Transverse colon (tissue), 4 donors: ENCODE results near the gene CGREF1. TPM values are rescaled to one million over a fixed set of nuclear protein-coding genes. Genes with fewer than 3 reads are reported as not detected.

ENCODE experiments used
- DNase-seq: peaks from one replicate; pipeline ENCODE4 v3.0.0-alpha.2; 2019
- H3K27ac ChIP-seq, 4 donors: fragments of 200-600 bp; sonication (generic); 2 replicates each; pipeline ENCODE4 v1.5.1; 2016 to 2018; ENCODE audit warnings: inconsistent platforms in 4 of 4
- H3K27me3 ChIP-seq: fragments of 200-600 bp; sonication (generic); 2 replicates; pipeline ENCODE4 v1.5.1; 2017; ENCODE audit warnings: inconsistent platforms
- H3K36me3 ChIP-seq, 4 donors: fragments of 200-600 bp; sonication (generic); 2 replicates each; pipeline ENCODE4 v1.5.1; 2017 to 2019; ENCODE audit warnings: inconsistent platforms in 4 of 4
- H3K4me1 ChIP-seq, 4 donors: fragments of 200-600 bp; sonication (generic); 2 replicates each; pipeline ENCODE4 v1.5.1; 2017 to 2020; ENCODE audit warnings: inconsistent platforms in 4 of 4
- H3K4me3 ChIP-seq, 4 donors: fragments of 200-600 bp; sonication (generic); 1 replicate in 1 of 4; 2 replicates in 3 of 4; pipeline versions ENCODE4 v1.5.1 to v1.6.1; 2017 to 2019; ENCODE audit warnings: inconsistent platforms in 4 of 4
- H3K9me3 ChIP-seq, 2 donors: fragments of 200-600 bp; sonication (generic); 2 replicates each; pipeline ENCODE4 v1.5.1; 2017 to 2019; ENCODE audit warnings: inconsistent platforms in 2 of 2
- EP300 ChIP-seq: sonication (generic); formaldehyde crosslinking; IDR thresholded peaks from one replicate; pipeline ENCODE4 v1.6.1; 2017; ENCODE audit warnings: antibody characterized with exemption, low read depth
- POLR2A ChIP-seq: fragments of 450-650 bp; IDR thresholded peaks from one replicate; pipeline ENCODE4 v1.6.1; 2016; ENCODE audit warnings: antibody characterized with exemption, mild to moderate bottlenecking, moderate library complexity
- POLR2AphosphoS5 ChIP-seq, 3 donors: sonication (generic); formaldehyde crosslinking; IDR thresholded peaks; one replicate each; pipeline ENCODE4 v1.6.1; 2016; ENCODE audit warnings: antibody characterized with exemption in 3 of 3
- WGBS, 2 donors: methylation state at CpG; one replicate each; pipeline ENCODE4 v1.1.5; 2018; ENCODE audit warnings: low coverage in 1 of 2; 5-methylcytosine and 5-hydroxymethylcytosine counted together
- in situ Hi-C, 4 donors: fragments of 200-750 bp; cut with MboI; loops; one replicate each; pipeline versions ENCODE4 v1.15.0 to v1.15.1; 2017; ENCODE audit warnings: low sequenced_read_pairs in 3 of 4, low pct_ligation_motif_present in 1 of 4, low pct_unique_long_range_greater_than_20kb in 1 of 4
- intact Hi-C: fragments of 100-400 bp; cut with DNase I; formaldehyde crosslinking; loops from one replicate; pipeline ENCODE4 v1.15.1; 2023; ENCODE audit warnings: low total_unique reads
- total RNA-seq, 4 donors: library from RNA; depleted of rRNA; stranded (reverse); fragments of >200 nt; gene quantifications; one replicate each; pipeline ENCODE4 v1.1.0, GENCODE V29; 2016
- TF ChIP-seq, protein P1 (sequence below), 5 experiments: fragments of 200-600 bp in 3 of 5; fragments of 450-650 bp in 2 of 5; sonication (generic) in 3 of 5; IDR thresholded peaks; 1 replicate in 2 of 5; 2 replicates in 3 of 5; pipeline ENCODE4 v1.5.1; 2016 to 2017; ENCODE audit warnings: antibody characterized with exemption in 5 of 5, inconsistent platforms in 3 of 5, mild to moderate bottlenecking in 2 of 5, moderate library complexity in 1 of 5

The CGREF1 gene
- total RNA-seq, 4 donors from 2014 or later = 0.27 to 4.9 (median 1.1) TPM; not detected in 1

DNA sequence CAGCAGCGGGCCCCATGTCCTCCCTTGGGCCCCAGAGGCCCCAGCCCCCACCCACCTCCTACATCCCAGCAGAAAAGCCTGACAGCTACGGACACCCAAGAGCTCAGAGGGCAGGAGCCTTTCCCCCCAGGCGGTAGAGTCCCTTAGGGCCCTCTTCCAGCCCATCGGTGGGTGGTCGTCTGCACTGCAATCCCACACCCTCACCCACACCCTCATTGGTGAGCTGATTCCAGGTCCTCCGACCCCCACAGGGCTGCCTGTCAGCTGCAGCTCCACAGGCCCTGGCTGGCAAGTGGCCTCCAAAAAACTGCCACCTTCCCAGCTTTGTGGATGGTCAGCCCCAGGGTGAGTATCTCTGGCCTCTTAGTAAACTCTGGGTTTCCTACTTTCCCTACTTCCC, 40.3 kb upstream of the CGREF1 start:
- Histone ChIP-seq H3K27me3 (no peaks in the 10 kb centered on the region), H3K27ac (no peak overlapping the region), H3K36me3 (no peaks in the 10 kb centered on the region), H3K4me1 (no peaks in the 10 kb centered on the region), H3K4me3 (no peak overlapping the region), H3K9me3 (no peaks in the 10 kb centered on the region)
- intact Hi-C loops (no loop called here), in situ Hi-C loops (no loop called here)
- TF ChIP-seq POLR2A (no peak), EP300 (no peak), POLR2AphosphoS5 (IDR thresholded peaks at IDR 0.05) (no peak)
- TF ChIP-seq, protein P1, sequence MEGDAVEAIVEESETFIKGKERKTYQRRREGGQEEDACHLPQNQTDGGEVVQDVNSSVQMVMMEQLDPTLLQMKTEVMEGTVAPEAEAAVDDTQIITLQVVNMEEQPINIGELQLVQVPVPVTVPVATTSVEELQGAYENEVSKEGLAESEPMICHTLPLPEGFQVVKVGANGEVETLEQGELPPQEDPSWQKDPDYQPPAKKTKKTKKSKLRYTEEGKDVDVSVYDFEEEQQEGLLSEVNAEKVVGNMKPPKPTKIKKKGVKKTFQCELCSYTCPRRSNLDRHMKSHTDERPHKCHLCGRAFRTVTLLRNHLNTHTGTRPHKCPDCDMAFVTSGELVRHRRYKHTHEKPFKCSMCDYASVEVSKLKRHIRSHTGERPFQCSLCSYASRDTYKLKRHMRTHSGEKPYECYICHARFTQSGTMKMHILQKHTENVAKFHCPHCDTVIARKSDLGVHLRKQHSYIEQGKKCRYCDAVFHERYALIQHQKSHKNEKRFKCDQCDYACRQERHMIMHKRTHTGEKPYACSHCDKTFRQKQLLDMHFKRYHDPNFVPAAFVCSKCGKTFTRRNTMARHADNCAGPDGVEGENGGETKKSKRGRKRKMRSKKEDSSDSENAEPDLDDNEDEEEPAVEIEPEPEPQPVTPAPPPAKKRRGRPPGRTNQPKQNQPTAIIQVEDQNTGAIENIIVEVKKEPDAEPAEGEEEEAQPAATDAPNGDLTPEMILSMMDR (IDR thresholded peaks at IDR 0.05) = no peak
- DNase-seq = no peak
- 82% methylated on average over 4 of the region's 6 CpGs; no CpG with 5 or more reads in 1 of the 2 donors for WGBS, 2 donors

DNA sequence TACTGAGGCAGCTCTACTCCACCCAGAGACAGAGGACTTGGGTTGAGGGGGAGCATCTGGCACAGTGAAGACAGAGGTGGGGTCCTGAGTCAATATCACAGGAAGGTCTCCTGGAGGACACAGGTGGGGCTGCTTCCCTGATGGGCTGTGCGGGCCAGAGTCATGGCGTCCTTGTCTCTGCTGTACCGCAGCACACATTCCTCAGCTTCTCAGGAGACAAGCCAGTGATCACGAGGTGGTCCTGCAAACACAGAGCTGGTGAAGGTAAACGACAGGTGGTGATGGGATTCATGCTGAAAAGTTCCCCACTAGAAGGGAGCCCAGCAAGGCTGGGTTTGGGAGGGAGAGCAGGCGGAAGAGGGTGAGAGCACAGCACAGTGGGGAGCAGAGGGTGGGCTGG, 39.5 kb upstream of the CGREF1 start:
- intact Hi-C loops (no loop called here), in situ Hi-C loops (no loop called here)
- Histone ChIP-seq H3K27ac (no peak overlapping the region), H3K36me3 (no peaks in the 10 kb centered on the region), H3K4me3 (no peak overlapping the region), H3K4me1 (no peaks in the 10 kb centered on the region), H3K27me3 (no peaks in the 10 kb centered on the region), H3K9me3 (no peaks in the 10 kb centered on the region)
- DNase-seq = no peak
- 72% methylated on average over 6 of the region's 6 CpGs; no CpG with 5 or more reads in 1 of the 2 donors for WGBS, 2 donors
- TF ChIP-seq, protein P1 (IDR thresholded peaks at IDR 0.05) = no peak
- TF ChIP-seq POLR2AphosphoS5 (IDR thresholded peaks at IDR 0.05) (no peak), EP300 (no peak), POLR2A (no peak)

DNA sequence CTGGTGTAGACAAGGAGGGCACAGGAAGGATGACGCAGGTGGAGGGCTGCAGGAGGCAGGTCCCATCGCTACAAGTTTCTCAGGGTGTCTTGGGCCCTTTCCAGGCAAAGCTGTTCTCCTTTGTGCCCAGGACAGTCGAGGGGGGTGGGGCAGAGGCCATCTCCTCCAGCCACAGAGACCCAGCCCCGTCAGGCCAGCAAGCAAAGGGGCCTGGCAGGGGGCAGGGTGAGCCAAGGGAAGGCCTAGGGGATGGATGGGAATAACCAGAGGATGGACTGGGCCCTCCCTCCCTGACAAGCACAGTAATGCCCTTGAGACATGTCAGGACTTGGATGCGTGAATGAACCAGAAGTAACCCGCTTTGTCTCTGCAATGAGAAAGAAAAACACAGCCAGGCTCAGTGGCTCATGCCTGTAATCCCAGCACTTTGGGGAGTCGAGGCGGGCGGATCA, 36.2 kb upstream of the CGREF1 start:
- Histone ChIP-seq H3K36me3 (no peaks in the 10 kb centered on the region), H3K9me3 (no peaks in the 10 kb centered on the region), H3K27me3 (no peaks in the 10 kb centered on the region), H3K4me3 (no peak overlapping the region), H3K4me1 (no peaks in the 10 kb centered on the region), H3K27ac (no peak overlapping the region)
- intact Hi-C loops (no loop called here), in situ Hi-C loops (no loop called here)
- TF ChIP-seq POLR2A (no peak), POLR2AphosphoS5 (IDR thresholded peaks at IDR 0.05) (no peak), EP300 (no peak)
- TF ChIP-seq, protein P1 (IDR thresholded peaks at IDR 0.05) = no peak
- DNase-seq = no peak
- WGBS, 2 donors = 60 to 85% methylated on average over 1 to 9 of the region's 9 CpGs

DNA sequence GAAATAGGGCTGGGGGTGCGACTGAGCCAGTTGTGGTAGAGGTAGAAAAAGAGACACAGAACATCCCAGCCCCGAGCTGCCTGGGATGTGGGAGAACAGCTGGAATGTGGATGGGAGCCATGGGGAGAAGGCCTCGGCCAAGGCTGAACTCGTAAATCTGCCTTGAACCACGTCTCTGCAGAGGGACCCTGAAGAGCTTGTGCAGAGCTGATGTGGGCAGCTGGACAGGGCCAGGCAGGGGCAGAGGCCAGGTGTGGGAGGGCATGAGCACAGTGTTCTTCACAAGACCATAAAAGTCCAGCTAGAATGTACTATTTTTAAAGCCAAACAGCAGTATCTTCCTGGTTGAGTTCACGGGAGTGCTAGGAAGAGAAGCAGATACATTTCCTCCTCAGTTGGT, 35.6 kb upstream of the CGREF1 start:
- in situ Hi-C loops = no loop called here
- WGBS, 2 donors = 58% methylated on average over 6 of the region's 6 CpGs; no CpG with 5 or more reads in 1 of the 2 donors

More for the DNA sequence above, 35.6 kb upstream of the CGREF1 start:
- intact Hi-C loops = no loop called here
- no peak overlapping the region for H3K4me3 ChIP-seq
- H3K27ac ChIP-seq = no peak overlapping the region
- H3K4me1 ChIP-seq = no peaks in the 10 kb centered on the region
- H3K9me3 ChIP-seq = no peaks in the 10 kb centered on the region
- no peak for DNase-seq
- no peak for TF ChIP-seq EP300
- TF ChIP-seq, protein P1 (IDR thresholded peaks at IDR 0.05) = no peak
- no peak for TF ChIP-seq POLR2AphosphoS5 (IDR thresholded peaks at IDR 0.05)
- no peak for TF ChIP-seq POLR2A
- no peaks in the 10 kb centered on the region for H3K36me3 ChIP-seq
- no peaks in the 10 kb centered on the region for H3K27me3 ChIP-seq
